Body of pancreas (tissue), 4 donors: ENCODE results near the gene LSM14A. TPM values are rescaled to one million over a fixed set of nuclear protein-coding genes. Genes with fewer than 3 reads are reported as not detected.

ENCODE experiments used
- ATAC-seq: fragments of 150-250 bp; one replicate; pipeline ENCODE4 v1.9.1; 2016
- DNase-seq, 4 donors: peaks; one replicate each; pipeline ENCODE4 v3.0.0-alpha.2; 2019
- H3K27ac ChIP-seq, 4 donors: fragments of 200-600 bp; sonication (generic); 1 replicate in 3 of 4; 2 replicates in 1 of 4; pipeline versions ENCODE4 v1.5.1 to v1.6.1; 2016 to 2019; ENCODE audit warnings: mild to moderate bottlenecking in 1 of 4, mixed read lengths in 1 of 4, moderate library complexity in 1 of 4
- H3K27me3 ChIP-seq, 2 donors: fragments of 200-600 bp; sonication (generic); one replicate each; pipeline ENCODE4 v1.6.0; 2016; ENCODE audit warnings: mild to moderate bottlenecking in 1 of 2
- H3K36me3 ChIP-seq, 2 donors: fragments of 200-600 bp; sonication (generic); replicated peaks in 1 of 2; 2 replicates each; pipeline ENCODE4 v1.5.1; 2016; ENCODE audit warnings: low read depth in 2 of 2; ENCODE audit not compliant: insufficient read depth in 1 of 2
- H3K4me1 ChIP-seq: fragments of 200-600 bp; sonication (generic); one replicate; pipeline ENCODE4 v1.6.0; 2016
- H3K4me3 ChIP-seq, 2 donors: fragments of 200-600 bp; sonication (generic); 1 replicate in 1 of 2; 2 replicates in 1 of 2; pipeline ENCODE4 v1.5.1; 2016 to 2019
- H3K9me3 ChIP-seq, 3 donors: fragments of 200-600 bp; sonication (generic); 1 replicate in 2 of 3; 2 replicates in 1 of 3; pipeline ENCODE4 v1.5.1; 2016
- POLR2A ChIP-seq, 3 donors: fragments of 450-650 bp; IDR thresholded peaks; one replicate each; pipeline ENCODE4 v1.6.1; 2016; ENCODE audit warnings: antibody characterized with exemption in 3 of 3, mild to moderate bottlenecking in 2 of 3
- WGBS, 2 donors: methylation state at CpG; one replicate each; pipeline ENCODE4 v1.1.5; 2017; 5-methylcytosine and 5-hydroxymethylcytosine counted together
- intact Hi-C: fragments of 100-400 bp; cut with DNase I; formaldehyde crosslinking; loops from one replicate; pipeline ENCODE4 v1.15.1; 2023
- total RNA-seq, 2 donors: library from RNA; depleted of rRNA; stranded (reverse); fragments of >200 nt; gene quantifications; one replicate each; pipeline ENCODE4 v1.1.0, GENCODE V29; 2016
- TF ChIP-seq, protein P1 (sequence below), 7 experiments: fragments of 450-650 bp in 4 of 7; fragments of 200-600 bp in 3 of 7; sonication (generic) in 3 of 7; IDR thresholded peaks; one replicate each; pipeline ENCODE4 v1.5.1; 2016 to 2019; ENCODE audit warnings: antibody characterized with exemption in 7 of 7

The LSM14A gene
- total RNA-seq, 2 donors from 2014 or later = 63.6 to 95.9 TPM

- Histone ChIP-seq H3K9me3 (no peaks in the 10 kb centered on the region), H3K4me3 (no peak overlapping the region), H3K4me1 (peaks cover 10% of the 10 kb centered on the region), H3K27me3 (no peaks in the 10 kb centered on the region), H3K36me3 (peaks cover 0 to 15% of the 10 kb centered on the region in 2 donors), H3K27ac (peak overlapping the region in 1 of 4 donors; percentile 52)
- DNase-seq (peak in 2 of 4 donors; percentile 23 to 44), ATAC-seq (no peak)
- intact Hi-C loops = no loop called here
- 64 to 74% methylated on average over 17 to 18 of the region's 18 CpGs for WGBS, 2 donors
- no peak for TF ChIP-seq POLR2A (IDR thresholded peaks at IDR 0.05)
- TF ChIP-seq, protein P1, sequence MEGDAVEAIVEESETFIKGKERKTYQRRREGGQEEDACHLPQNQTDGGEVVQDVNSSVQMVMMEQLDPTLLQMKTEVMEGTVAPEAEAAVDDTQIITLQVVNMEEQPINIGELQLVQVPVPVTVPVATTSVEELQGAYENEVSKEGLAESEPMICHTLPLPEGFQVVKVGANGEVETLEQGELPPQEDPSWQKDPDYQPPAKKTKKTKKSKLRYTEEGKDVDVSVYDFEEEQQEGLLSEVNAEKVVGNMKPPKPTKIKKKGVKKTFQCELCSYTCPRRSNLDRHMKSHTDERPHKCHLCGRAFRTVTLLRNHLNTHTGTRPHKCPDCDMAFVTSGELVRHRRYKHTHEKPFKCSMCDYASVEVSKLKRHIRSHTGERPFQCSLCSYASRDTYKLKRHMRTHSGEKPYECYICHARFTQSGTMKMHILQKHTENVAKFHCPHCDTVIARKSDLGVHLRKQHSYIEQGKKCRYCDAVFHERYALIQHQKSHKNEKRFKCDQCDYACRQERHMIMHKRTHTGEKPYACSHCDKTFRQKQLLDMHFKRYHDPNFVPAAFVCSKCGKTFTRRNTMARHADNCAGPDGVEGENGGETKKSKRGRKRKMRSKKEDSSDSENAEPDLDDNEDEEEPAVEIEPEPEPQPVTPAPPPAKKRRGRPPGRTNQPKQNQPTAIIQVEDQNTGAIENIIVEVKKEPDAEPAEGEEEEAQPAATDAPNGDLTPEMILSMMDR (IDR thresholded peaks at IDR 0.05) = no peak
Measured at GRCh38 chr19:34217952-34218817, 45.9 kb downstream of the LSM14A start.

DNA sequence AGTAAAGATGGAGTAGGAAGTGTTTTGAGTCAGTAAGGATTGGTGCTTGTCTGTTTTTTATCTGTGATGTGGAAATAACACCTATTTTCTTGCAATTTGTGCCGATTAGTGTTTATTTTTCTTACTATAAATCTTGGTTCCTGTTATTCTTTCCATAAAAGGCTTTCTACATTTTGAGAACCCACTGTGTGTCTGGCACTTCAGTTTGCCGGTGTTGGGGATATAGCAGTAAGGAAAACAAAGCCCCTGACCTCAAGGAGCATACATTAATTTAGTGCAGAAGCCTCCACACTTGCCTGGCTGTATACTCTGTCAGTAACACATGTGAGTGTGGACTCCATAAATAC is 46.5 kb downstream of the LSM14A start:
- WGBS, 2 donors = 57 to 58% methylated on average over 2 of the region's 2 CpGs

GRCh38 chr19:34220472-34221063 is 48.3 kb downstream of the LSM14A start:
- no peaks in the 10 kb centered on the region for H3K27me3 ChIP-seq
- H3K4me1 ChIP-seq = peaks cover 10% of the 10 kb centered on the region
- TF ChIP-seq, protein P1 (IDR thresholded peaks at IDR 0.05) = peak; percentile 36 to 78 (median 63)
- TF ChIP-seq POLR2A (IDR thresholded peaks at IDR 0.05) = no peak
- H3K27ac ChIP-seq = no peak overlapping the region
- peak; percentile 68 to 77 (median 74) for DNase-seq
- no peak overlapping the region for H3K4me3 ChIP-seq
- no peaks in the 10 kb centered on the region for H3K9me3 ChIP-seq
- ATAC-seq = no peak
- WGBS, 2 donors = 54 to 60% methylated on average over 4 of the region's 4 CpGs
- peaks cover 5 to 28% of the 10 kb centered on the region in 2 donors for H3K36me3 ChIP-seq
- intact Hi-C loops = no loop called here

More for the DNA sequence above, 46.5 kb downstream of the LSM14A start:
- TF ChIP-seq POLR2A (IDR thresholded peaks at IDR 0.05) = no peak
- TF ChIP-seq, protein P1 (IDR thresholded peaks at IDR 0.05) = no peak
- Histone ChIP-seq H3K9me3 (no peaks in the 10 kb centered on the region), H3K4me1 (peaks cover 10% of the 10 kb centered on the region), H3K27ac (no peak overlapping the region), H3K4me3 (no peak overlapping the region), H3K27me3 (no peaks in the 10 kb centered on the region), H3K36me3 (peaks cover 0 to 19% of the 10 kb centered on the region in 2 donors)
- no peak for DNase-seq
- ATAC-seq = no peak
- intact Hi-C loops = no loop called here

- H3K4me3 ChIP-seq = no peak overlapping the region
- H3K4me1 ChIP-seq = peaks cover 10% of the 10 kb centered on the region
- ATAC-seq = no peak
- H3K27me3 ChIP-seq = no peaks in the 10 kb centered on the region
- TF ChIP-seq, protein P1 (IDR thresholded peaks at IDR 0.05) = no peak
- no peak for DNase-seq
- WGBS, 2 donors = 74% methylated on average over 1 of the region's 1 CpG
- H3K36me3 ChIP-seq = peaks cover 5 to 26% of the 10 kb centered on the region in 2 donors
- H3K9me3 ChIP-seq = no peaks in the 10 kb centered on the region
- intact Hi-C loops = no loop called here
- H3K27ac ChIP-seq = no peak overlapping the region
Measured at GRCh38 chr19:34222386-34222785, 50.1 kb downstream of the LSM14A start.
